Natural killer cell (primary cell): ENCODE results near the gene MRAP2. TPM values are rescaled to one million over a fixed set of nuclear protein-coding genes. Genes with fewer than 3 reads are reported as not detected.
"Not testable (repeated sequence)": the region's sequence is repeated elsewhere in the genome, so short reads cannot be mapped to it uniquely, and the experiment has no call there.

Experiments
- ATAC-seq, 3 donors: fragments of 150-1000 bp in 2 of 3; fragments of 200-7000 bp in 1 of 3; cut with Tn5 transposase; 1 replicate in 1 of 3; 2 replicates in 2 of 3; pipeline ENCODE4 v1.10.0; 2021; ENCODE audit warnings: mild to moderate bottlenecking in 2 of 3, moderate library complexity in 2 of 3
- DNase-seq, 2 donors: peaks; one replicate each; pipeline versions ENCODE4 v3.0.0 to v3.0.0-alpha.2; 2013 to 2021; ENCODE audit warnings: mixed read lengths in 1 of 2
- H3K27ac ChIP-seq: one replicate; pipeline ENCODE4 v1.5.1; 2013; ENCODE audit warnings: mild to moderate bottlenecking, low read length
- H3K27me3 ChIP-seq: one replicate; pipeline ENCODE4 v1.6.1; 2013; ENCODE audit warnings: low read length; ENCODE audit not compliant: control insufficient read depth, insufficient read depth
- H3K36me3 ChIP-seq: one replicate; pipeline ENCODE4 v1.6.1; 2013; ENCODE audit warnings: low read length; ENCODE audit not compliant: control insufficient read depth, insufficient read depth
- H3K4me1 ChIP-seq: one replicate; pipeline ENCODE4 v1.6.1; 2013; ENCODE audit warnings: low read length; ENCODE audit not compliant: control insufficient read depth, insufficient read depth
- H3K4me3 ChIP-seq: one replicate; pipeline ENCODE4 v1.5.1; 2013; ENCODE audit warnings: low read length
- H3K9me3 ChIP-seq: one replicate; pipeline ENCODE4 v1.6.1; 2013; ENCODE audit warnings: low read length; ENCODE audit not compliant: control insufficient read depth, insufficient read depth
- H3K27ac Mint-ChIP-seq, 2 donors: one replicate each; pipeline ENCODE4 v1.8.0; 2022; ENCODE audit warnings: mild to moderate bottlenecking in 2 of 2, mixed read lengths in 2 of 2, moderate library complexity in 1 of 2
- H3K27me3 Mint-ChIP-seq, 2 donors: one replicate each; pipeline ENCODE4 v1.8.0; 2022; ENCODE audit warnings: low read depth in 2 of 2, mixed read lengths in 2 of 2
- H3K36me3 Mint-ChIP-seq: one replicate; pipeline ENCODE4 v1.8.0; 2022; ENCODE audit warnings: mixed read lengths
- H3K4me1 Mint-ChIP-seq, 2 donors: one replicate each; pipeline ENCODE4 v1.8.0; 2022; ENCODE audit warnings: mixed read lengths in 2 of 2
- H3K4me3 Mint-ChIP-seq: one replicate; pipeline ENCODE4 v1.8.0; 2022; ENCODE audit warnings: mild to moderate bottlenecking, moderate library complexity, mixed read lengths
- H3K9me3 Mint-ChIP-seq, 2 donors: one replicate each; pipeline ENCODE4 v1.8.0; 2022; ENCODE audit warnings: mixed read lengths in 2 of 2
- WGBS: methylation state at CpG from one replicate; pipeline ENCODE4 v1.1.7; 2013; ENCODE audit warnings: missing lambda C conversion rate; ENCODE audit not compliant: insufficient coverage; 5-methylcytosine and 5-hydroxymethylcytosine counted together
- intact Hi-C: fragments of 100-400 bp; cut with micrococcal nuclease; formaldehyde crosslinking; loops from one replicate; pipeline ENCODE4 v1.14.2; 2022
- total RNA-seq, 4 donors: library from RNA; stranded (reverse); fragments of 120-200 nt in 1 of 4; gene quantifications; one replicate each; pipeline versions ENCODE4 v1.2.3 to v1.2.4, GENCODE V29; 2013 to 2022
- TF ChIP-seq, protein P1 (sequence below): fragments of 200-600 bp; IDR thresholded peaks from one replicate; pipeline ENCODE4 v1.8.0; 2022; ENCODE audit warnings: antibody characterized with exemption

The MRAP2 gene
- total RNA-seq, 3 donors from 2014 or later (not counting 1 experiment from before 2014, with no cell fraction given), result not detected

DNA sequence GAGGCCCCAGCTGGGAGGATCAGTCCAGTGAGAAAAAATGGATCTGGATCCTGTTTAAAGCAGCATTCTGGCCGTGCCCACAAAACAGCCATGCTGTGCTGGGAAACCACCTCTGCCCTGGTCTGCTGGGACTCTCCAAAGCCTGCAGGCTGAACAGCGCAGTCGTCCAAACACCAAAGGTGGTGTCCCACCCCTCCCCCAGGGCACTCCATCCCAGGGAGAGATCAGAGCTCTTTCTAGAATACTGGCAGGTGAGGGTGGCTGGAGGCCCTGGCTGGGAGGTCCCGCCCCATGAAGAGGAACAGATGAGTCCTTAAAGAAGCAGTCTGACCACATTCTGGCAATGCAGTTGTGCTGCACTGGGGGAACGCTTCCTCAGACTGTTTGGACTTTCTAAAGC is 84.6 kb downstream of the MRAP2 start:
- Histone ChIP-seq H3K36me3 (no peaks in the 10 kb centered on the region), H3K4me1 (no peaks in the 10 kb centered on the region), H3K27me3 (no peaks in the 10 kb centered on the region), H3K4me3 (no peak overlapping the region), H3K27ac (no peak overlapping the region), H3K9me3 (no peaks in the 10 kb centered on the region)
- DNase-seq, result no peak
- Mint-ChIP-seq H3K27me3 (no peaks in the 10 kb centered on the region), H3K27ac (no peak overlapping the region), H3K4me1 (no peaks in the 10 kb centered on the region), H3K4me3 (no peak overlapping the region), H3K36me3 (peaks cover 5% of the 10 kb centered on the region), H3K9me3 (peaks cover 9 to 12% of the 10 kb centered on the region in 2 donors)
- WGBS, result 92% methylated on average over 5 of the region's 5 CpGs
- TF ChIP-seq, protein P1, sequence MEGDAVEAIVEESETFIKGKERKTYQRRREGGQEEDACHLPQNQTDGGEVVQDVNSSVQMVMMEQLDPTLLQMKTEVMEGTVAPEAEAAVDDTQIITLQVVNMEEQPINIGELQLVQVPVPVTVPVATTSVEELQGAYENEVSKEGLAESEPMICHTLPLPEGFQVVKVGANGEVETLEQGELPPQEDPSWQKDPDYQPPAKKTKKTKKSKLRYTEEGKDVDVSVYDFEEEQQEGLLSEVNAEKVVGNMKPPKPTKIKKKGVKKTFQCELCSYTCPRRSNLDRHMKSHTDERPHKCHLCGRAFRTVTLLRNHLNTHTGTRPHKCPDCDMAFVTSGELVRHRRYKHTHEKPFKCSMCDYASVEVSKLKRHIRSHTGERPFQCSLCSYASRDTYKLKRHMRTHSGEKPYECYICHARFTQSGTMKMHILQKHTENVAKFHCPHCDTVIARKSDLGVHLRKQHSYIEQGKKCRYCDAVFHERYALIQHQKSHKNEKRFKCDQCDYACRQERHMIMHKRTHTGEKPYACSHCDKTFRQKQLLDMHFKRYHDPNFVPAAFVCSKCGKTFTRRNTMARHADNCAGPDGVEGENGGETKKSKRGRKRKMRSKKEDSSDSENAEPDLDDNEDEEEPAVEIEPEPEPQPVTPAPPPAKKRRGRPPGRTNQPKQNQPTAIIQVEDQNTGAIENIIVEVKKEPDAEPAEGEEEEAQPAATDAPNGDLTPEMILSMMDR, result no peak
- ATAC-seq, result no peak
- intact Hi-C loops, result no loop called here

DNA sequence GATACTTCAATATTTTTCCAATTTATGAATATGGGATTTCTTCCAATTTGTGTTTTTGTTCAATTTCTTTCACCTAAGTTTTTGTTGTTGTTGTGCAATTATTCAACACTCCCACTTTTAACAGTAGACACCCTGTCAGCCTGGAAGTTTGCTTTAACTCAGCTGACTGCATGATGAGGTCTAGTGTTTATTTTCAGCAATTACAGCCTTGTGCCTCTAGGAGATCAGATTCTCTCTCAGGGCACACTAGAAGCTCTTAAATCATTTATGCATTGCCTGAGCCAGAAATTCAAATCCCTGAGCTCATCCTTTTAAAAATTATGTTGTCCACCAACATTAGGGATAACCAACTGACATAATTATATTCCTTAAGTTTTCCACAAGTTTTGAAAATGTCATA is 85.7 kb downstream of the MRAP2 start:
- no peaks in the 10 kb centered on the region for H3K27me3 ChIP-seq
- H3K9me3 Mint-ChIP-seq, result peaks cover 6 to 9% of the 10 kb centered on the region in 2 donors
- DNase-seq (no peak), ATAC-seq (no peak)
- no peak overlapping the region for H3K27ac ChIP-seq
- TF ChIP-seq, protein P1, result no peak
- no peak overlapping the region for H3K4me3 ChIP-seq
- H3K9me3 ChIP-seq, result no peaks in the 10 kb centered on the region
- no peak overlapping the region for H3K27ac Mint-ChIP-seq
- no peak overlapping the region for H3K4me3 Mint-ChIP-seq
- intact Hi-C loops, result no loop called here
- no peaks in the 10 kb centered on the region for H3K27me3 Mint-ChIP-seq
- H3K36me3 Mint-ChIP-seq, result peaks cover 15% of the 10 kb centered on the region
- no peaks in the 10 kb centered on the region for H3K36me3 ChIP-seq
- no peaks in the 10 kb centered on the region for H3K4me1 Mint-ChIP-seq
- H3K4me1 ChIP-seq, result no peaks in the 10 kb centered on the region

DNA sequence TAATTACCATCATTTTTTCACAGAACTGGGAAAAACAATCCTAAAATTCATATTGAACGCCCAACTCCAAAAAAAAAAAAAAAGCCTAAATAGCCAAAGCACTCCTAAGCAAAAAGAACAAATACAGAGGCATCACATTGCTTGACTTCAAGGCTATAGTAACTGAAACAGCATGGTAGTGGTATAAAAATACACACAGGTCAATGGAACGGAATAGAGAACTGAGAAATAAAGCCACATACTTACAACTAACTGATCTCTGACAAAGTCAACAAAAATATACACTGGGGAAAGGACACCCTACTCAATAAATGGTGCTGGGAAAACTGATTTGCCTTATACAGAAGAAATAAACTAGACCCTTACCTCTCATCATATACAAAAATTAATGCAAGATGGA is 89.6 kb downstream of the MRAP2 start:
- no peaks in the 10 kb centered on the region for H3K4me1 ChIP-seq
- peaks cover 12% of the 10 kb centered on the region for H3K36me3 ChIP-seq
- no peaks in the 10 kb centered on the region for H3K4me1 Mint-ChIP-seq
- ATAC-seq (no peak), DNase-seq (no peak)
- TF ChIP-seq, protein P1, result no peak
- no peak overlapping the region for H3K4me3 Mint-ChIP-seq
- WGBS, result no CpG with 5 or more reads among the region's 2 CpGs
- H3K27me3 Mint-ChIP-seq, result no peaks in the 10 kb centered on the region
- H3K4me3 ChIP-seq, result no peak overlapping the region
- intact Hi-C loops, result no loop called here
- no peak overlapping the region for H3K27ac Mint-ChIP-seq
- peaks cover 0 to 2% of the 10 kb centered on the region in 2 donors for H3K9me3 Mint-ChIP-seq
- H3K27ac ChIP-seq, result no peak overlapping the region
- H3K27me3 ChIP-seq, result no peaks in the 10 kb centered on the region
- peaks cover 23% of the 10 kb centered on the region for H3K36me3 Mint-ChIP-seq
- H3K9me3 ChIP-seq, result no peaks in the 10 kb centered on the region

DNA sequence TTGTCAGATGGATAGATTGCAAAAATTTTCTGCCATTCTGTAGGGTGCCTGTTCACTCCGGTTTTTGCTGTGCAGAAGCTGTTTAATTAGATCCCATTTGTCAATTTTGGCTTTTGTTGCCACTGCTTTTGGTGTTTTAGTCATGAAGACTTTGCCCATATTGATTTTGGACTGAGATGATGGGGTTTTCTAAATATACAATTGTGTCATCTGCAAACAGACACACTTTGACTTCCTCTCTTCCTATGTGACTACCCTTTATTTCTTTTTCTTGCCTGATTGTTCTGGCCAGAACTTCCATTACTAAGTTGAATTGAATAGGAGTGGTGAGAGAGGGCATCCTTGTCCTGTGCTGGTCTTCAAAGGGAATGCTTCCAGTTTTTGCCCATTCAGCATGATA is 96.0 kb downstream of the MRAP2 start:
- H3K4me3 ChIP-seq, H3K27ac ChIP-seq, H3K27me3 ChIP-seq, H3K4me3 Mint-ChIP-seq, DNase-seq, H3K4me1 Mint-ChIP-seq, H3K27me3 Mint-ChIP-seq, ATAC-seq, H3K4me1 ChIP-seq, H3K27ac Mint-ChIP-seq, intact Hi-C loops, H3K9me3 Mint-ChIP-seq, H3K9me3 ChIP-seq: not testable (repeated sequence)
- peaks cover 11% of the 10 kb centered on the region for H3K36me3 ChIP-seq
- H3K36me3 Mint-ChIP-seq, result peaks cover 29% of the 10 kb centered on the region
- 89% methylated on average over 1 of the region's 1 CpG for WGBS

DNA sequence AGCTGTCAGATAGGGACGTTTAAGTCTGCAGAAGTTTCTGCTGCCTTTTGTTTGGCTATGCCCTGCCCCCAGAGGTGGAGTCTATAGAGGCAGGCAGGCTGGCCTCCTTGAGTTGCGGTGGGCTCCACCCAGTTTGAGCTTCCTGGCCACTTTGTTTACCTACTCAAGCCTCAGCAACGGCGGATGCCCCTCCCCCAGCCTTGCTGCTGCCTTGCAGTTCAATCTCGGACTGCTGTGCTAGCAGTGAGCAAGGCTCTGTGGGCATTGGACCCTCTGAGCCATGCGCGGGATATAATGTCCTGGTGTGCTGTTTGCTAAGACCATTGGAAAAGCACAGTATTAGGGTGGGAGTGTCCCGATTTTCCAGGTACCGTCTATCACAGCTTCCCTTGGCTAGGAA is 99.8 kb downstream of the MRAP2 start:
- H3K4me1 ChIP-seq, H3K27me3 ChIP-seq, intact Hi-C loops, H3K27ac ChIP-seq, DNase-seq, H3K36me3 ChIP-seq, H3K4me1 Mint-ChIP-seq, H3K27ac Mint-ChIP-seq, H3K27me3 Mint-ChIP-seq, H3K4me3 ChIP-seq, H3K4me3 Mint-ChIP-seq, ATAC-seq, H3K9me3 Mint-ChIP-seq, H3K9me3 ChIP-seq: not testable (repeated sequence)
- 99% methylated on average over 9 of the region's 9 CpGs for WGBS
- peaks cover 19% of the 10 kb centered on the region for H3K36me3 Mint-ChIP-seq
